HepG2 (cell line): Measurements from ENCODE around the gene PHYH. TPM values are rescaled to one million over a fixed set of nuclear protein-coding genes. Genes with fewer than 3 reads are reported as not detected.

Experiments
- CAMTA2 ChIP-seq: sonication (generic); formaldehyde crosslinking; IDR thresholded peaks from 2 replicates; pipeline ENCODE4 v1.4.0; 2020; ENCODE audit warnings: mild to moderate bottlenecking, missing genetic modification reagents, borderline replicate concordance
- CC2D1A ChIP-seq: sonication (generic); formaldehyde crosslinking; IDR thresholded peaks from 2 replicates; pipeline ENCODE4 v1.8.1; 2023; ENCODE audit warnings: mild to moderate bottlenecking, missing genetic modification reagents
- HDAC6 ChIP-seq: fragments of 200-600 bp; sonication (generic); IDR thresholded peaks from 2 replicates; pipeline ENCODE4 v1.7.0; 2017; ENCODE audit warnings: mild to moderate bottlenecking, antibody characterized with exemption, low read length, low read depth
- HIVEP1 ChIP-seq: sonication (generic); formaldehyde crosslinking; IDR thresholded peaks from 2 replicates; pipeline ENCODE4 v1.4.0; 2020; ENCODE audit warnings: mild to moderate bottlenecking, missing genetic modification reagents
- KAT7 ChIP-seq: IDR thresholded peaks from 2 replicates; pipeline ENCODE4 v1.6.1; 2018; ENCODE audit warnings: borderline replicate concordance, missing compliant biosample characterization
- KDM5B ChIP-seq: sonication (generic); formaldehyde crosslinking; IDR thresholded peaks from 2 replicates; pipeline ENCODE4 v1.4.0; 2020; ENCODE audit warnings: missing genetic modification reagents, mild to moderate bottlenecking, borderline replicate concordance
- MIXL1 ChIP-seq: IDR thresholded peaks from 2 replicates; pipeline ENCODE4 v1.6.1; 2016
- MXI1 ChIP-seq: IDR thresholded peaks from 3 replicates; pipeline ENCODE4 v1.6.1; 2012; ENCODE audit warnings: low read depth, low read length, inconsistent platforms, borderline replicate concordance
- NCOA5 ChIP-seq: sonication (generic); formaldehyde crosslinking; IDR thresholded peaks from 2 replicates; pipeline ENCODE4 v1.4.0; 2020; ENCODE audit warnings: missing genetic modification reagents
- NFE2L1 ChIP-seq: sonication (generic); formaldehyde crosslinking; IDR thresholded peaks from 2 replicates; pipeline ENCODE4 v1.4.0; 2020; ENCODE audit warnings: missing genetic modification reagents, mild to moderate bottlenecking, borderline replicate concordance
- NR3C1 ChIP-seq: sonication (generic); formaldehyde crosslinking; IDR thresholded peaks from 2 replicates; pipeline ENCODE4 v1.4.0; 2020; ENCODE audit warnings: missing genetic modification reagents
- PITX1 ChIP-seq: sonication (generic); formaldehyde crosslinking; IDR thresholded peaks from 2 replicates; pipeline ENCODE4 v1.5.1; 2020; ENCODE audit warnings: mild to moderate bottlenecking, missing genetic modification reagents
- RFXANK ChIP-seq: IDR thresholded peaks from 2 replicates; pipeline ENCODE4 v1.6.1; 2016
- SATB2 ChIP-seq: sonication (generic); formaldehyde crosslinking; IDR thresholded peaks from 2 replicates; pipeline ENCODE4 v1.5.0; 2020; ENCODE audit warnings: missing genetic modification reagents
- TMF1 ChIP-seq: sonication (generic); formaldehyde crosslinking; IDR thresholded peaks from 2 replicates; pipeline ENCODE4 v1.8.1; 2022; ENCODE audit warnings: low read depth, missing genetic modification reagents
- U2AF2 ChIP-seq: fragments of 200-400 bp; formaldehyde crosslinking; IDR thresholded peaks from 2 replicates; pipeline ENCODE4 v1.6.1; 2017; ENCODE audit warnings: low read depth, mild to moderate bottlenecking, low read length
- ZFX ChIP-seq: sonication (generic); formaldehyde crosslinking; IDR thresholded peaks from 2 replicates; pipeline ENCODE4 v1.4.0; 2020; ENCODE audit warnings: mild to moderate bottlenecking, low read depth, missing genetic modification reagents, moderate library complexity
- ZNF33B ChIP-seq: sonication (generic); formaldehyde crosslinking; IDR thresholded peaks from 2 replicates; pipeline ENCODE4 v1.5.1; 2020; ENCODE audit warnings: mild to moderate bottlenecking, missing genetic modification reagents
- ZSCAN9 ChIP-seq: IDR thresholded peaks from 2 replicates; pipeline ENCODE4 v1.6.1; 2016; ENCODE audit warnings: borderline replicate concordance
- ZZZ3 ChIP-seq: sonication (generic); formaldehyde crosslinking; IDR thresholded peaks from 2 replicates; pipeline ENCODE4 v1.4.0; 2020; ENCODE audit warnings: missing genetic modification reagents, mild to moderate bottlenecking, borderline replicate concordance
- polyA plus RNA-seq, 8 experiments: library from polyadenylated mRNA; depleted of rRNA in 3 of 8; stranded (reverse) in 7 of 8; unstranded in 1 of 8; fragments of >200 nt; fragmentation: Illumina TruSeq in 4 of 8; extraction: Trizol in 4 of 8; gene quantifications; 2 replicates each; pipeline versions ENCODE4 v1.2.1 to v1.2.3, GENCODE V29; 2011 to 2016; ENCODE audit warnings: low read depth in 4 of 8, missing spikeins in 1 of 8, mixed read lengths in 1 of 8; ENCODE audit not compliant: insufficient read depth in 1 of 8
- total RNA-seq, 5 experiments: library from RNA; depleted of rRNA; stranded (reverse); fragments of >200 nt; fragmentation: Illumina TruSeq; extraction: Trizol; gene quantifications; 2 replicates each; pipeline ENCODE4 v1.2.3, GENCODE V29; 2016; ENCODE audit warnings: low read depth in 1 of 5
- TF ChIP-seq, protein P1 (sequence below): sonication (generic); formaldehyde crosslinking; IDR thresholded peaks from 2 replicates; pipeline ENCODE4 v1.4.0; 2020; ENCODE audit warnings: missing genetic modification reagents, borderline replicate concordance
- TF ChIP-seq, protein P2 (sequence below): sonication (generic); formaldehyde crosslinking; IDR thresholded peaks from 2 replicates; pipeline ENCODE4 v1.8.0; 2022; ENCODE audit warnings: missing genetic modification reagents, low read depth, mild to moderate bottlenecking, borderline replicate concordance
- TF ChIP-seq, protein P3 (sequence below): IDR thresholded peaks from 2 replicates; pipeline ENCODE4 v1.6.1; 2016
- TF ChIP-seq, protein P4 (sequence below): IDR thresholded peaks from 2 replicates; pipeline ENCODE4 v1.6.1; 2016; ENCODE audit warnings: low read depth, borderline replicate concordance
- TF ChIP-seq, protein P5 (sequence below): sonication (generic); formaldehyde crosslinking; IDR thresholded peaks from 2 replicates; pipeline ENCODE4 v1.5.0; 2020; ENCODE audit warnings: missing genetic modification reagents
- TF ChIP-seq, protein P6 (sequence below): IDR thresholded peaks from 2 replicates; pipeline ENCODE4 v1.6.1; 2016; ENCODE audit warnings: missing compliant biosample characterization, missing genetic modification reagents, borderline replicate concordance
- TF ChIP-seq, protein P7 (sequence below): sonication (generic); formaldehyde crosslinking; IDR thresholded peaks from 2 replicates; pipeline ENCODE4 v1.5.0; 2020; ENCODE audit warnings: missing genetic modification reagents

The PHYH gene
- total and polyA plus RNA-seq, 2 of the 13 experiments (the other 11 are each of a cell fraction or from before 2014, with no cell fraction given): 27.2 to 34.5 TPM

DNA sequence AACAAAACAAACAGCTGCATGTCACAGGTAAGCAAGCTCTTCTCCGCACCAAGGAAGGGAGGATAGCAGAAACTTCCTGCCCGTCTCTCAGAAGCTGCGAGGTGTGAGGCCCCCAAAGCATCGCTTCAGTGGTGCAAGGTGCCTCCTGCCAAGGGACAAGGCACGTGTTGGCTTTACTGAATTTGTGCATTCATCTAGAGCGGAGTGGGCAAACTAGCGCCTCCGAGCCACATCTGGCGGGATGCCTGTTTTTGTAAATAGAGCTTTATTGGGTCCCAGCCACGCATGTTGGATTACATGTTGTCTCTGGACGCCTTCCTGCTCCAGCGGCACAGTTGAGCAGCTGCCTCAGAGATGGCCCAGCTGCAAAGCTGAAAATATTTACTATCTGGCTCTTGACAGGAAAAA is 27.7 kb downstream of the PHYH start (continued):
- TF ChIP-seq, protein P1, sequence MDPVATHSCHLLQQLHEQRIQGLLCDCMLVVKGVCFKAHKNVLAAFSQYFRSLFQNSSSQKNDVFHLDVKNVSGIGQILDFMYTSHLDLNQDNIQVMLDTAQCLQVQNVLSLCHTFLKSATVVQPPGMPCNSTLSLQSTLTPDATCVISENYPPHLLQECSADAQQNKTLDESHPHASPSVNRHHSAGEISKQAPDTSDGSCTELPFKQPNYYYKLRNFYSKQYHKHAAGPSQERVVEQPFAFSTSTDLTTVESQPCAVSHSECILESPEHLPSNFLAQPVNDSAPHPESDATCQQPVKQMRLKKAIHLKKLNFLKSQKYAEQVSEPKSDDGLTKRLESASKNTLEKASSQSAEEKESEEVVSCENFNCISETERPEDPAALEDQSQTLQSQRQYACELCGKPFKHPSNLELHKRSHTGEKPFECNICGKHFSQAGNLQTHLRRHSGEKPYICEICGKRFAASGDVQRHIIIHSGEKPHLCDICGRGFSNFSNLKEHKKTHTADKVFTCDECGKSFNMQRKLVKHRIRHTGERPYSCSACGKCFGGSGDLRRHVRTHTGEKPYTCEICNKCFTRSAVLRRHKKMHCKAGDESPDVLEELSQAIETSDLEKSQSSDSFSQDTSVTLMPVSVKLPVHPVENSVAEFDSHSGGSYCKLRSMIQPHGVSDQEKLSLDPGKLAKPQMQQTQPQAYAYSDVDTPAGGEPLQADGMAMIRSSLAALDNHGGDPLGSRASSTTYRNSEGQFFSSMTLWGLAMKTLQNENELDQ (CRISPR knock-in tag): no peak
- TF ChIP-seq, protein P2, sequence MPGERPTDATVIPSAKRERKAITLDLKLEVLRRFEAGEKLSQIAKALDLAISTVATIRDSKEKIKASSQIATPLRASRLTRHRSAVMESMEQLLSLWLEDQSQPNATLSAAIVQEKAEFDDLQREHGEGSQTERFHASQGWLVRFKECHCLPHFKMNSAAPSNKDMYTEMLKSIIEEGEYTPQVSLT (CRISPR knock-in tag): no peak
- TF ChIP-seq KAT7 (CRISPR knock-in tag): no peak
- no peak for TF ChIP-seq NFE2L1 (CRISPR knock-in tag)
- TF ChIP-seq TMF1 (CRISPR knock-in tag): no peak
- TF ChIP-seq ZSCAN9 (CRISPR knock-in tag): no peak
- no peak for TF ChIP-seq U2AF2
- TF ChIP-seq SATB2 (CRISPR knock-in tag): no peak
- TF ChIP-seq, protein P3, sequence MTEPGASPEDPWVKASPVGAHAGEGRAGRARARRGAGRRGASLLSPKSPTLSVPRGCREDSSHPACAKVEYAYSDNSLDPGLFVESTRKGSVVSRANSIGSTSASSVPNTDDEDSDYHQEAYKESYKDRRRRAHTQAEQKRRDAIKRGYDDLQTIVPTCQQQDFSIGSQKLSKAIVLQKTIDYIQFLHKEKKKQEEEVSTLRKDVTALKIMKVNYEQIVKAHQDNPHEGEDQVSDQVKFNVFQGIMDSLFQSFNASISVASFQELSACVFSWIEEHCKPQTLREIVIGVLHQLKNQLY (CRISPR knock-in tag): no peak
- TF ChIP-seq ZZZ3 (CRISPR knock-in tag): no peak
- TF ChIP-seq, protein P4, sequence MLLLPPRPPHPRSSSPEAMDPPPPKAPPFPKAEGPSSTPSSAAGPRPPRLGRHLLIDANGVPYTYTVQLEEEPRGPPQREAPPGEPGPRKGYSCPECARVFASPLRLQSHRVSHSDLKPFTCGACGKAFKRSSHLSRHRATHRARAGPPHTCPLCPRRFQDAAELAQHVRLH (CRISPR knock-in tag): no peak
- TF ChIP-seq MIXL1 (CRISPR knock-in tag): no peak
- no peak for TF ChIP-seq NR3C1 (CRISPR knock-in tag)
- TF ChIP-seq, protein P5, sequence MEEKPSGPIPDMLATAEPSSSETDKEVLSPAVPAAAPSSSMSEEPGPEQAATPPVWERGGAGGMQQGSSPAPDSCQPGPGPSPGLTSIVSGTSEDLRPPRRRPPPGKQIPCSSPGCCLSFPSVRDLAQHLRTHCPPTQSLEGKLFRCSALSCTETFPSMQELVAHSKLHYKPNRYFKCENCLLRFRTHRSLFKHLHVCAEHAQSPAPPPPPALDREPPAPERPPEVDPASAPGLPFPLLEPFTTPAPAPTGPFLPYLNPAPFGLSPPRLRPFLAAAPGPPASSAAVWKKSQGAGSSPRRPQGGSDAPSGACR: no peak
- TF ChIP-seq ZNF33B (CRISPR knock-in tag): no peak
- TF ChIP-seq HDAC6: no peak
- TF ChIP-seq KDM5B (CRISPR knock-in tag): 0 out of 2 replicates have a peak, but pooled peaks have one; percentile 26
- TF ChIP-seq CC2D1A: no peak
- TF ChIP-seq HIVEP1 (CRISPR knock-in tag): no peak
- no peak for TF ChIP-seq RFXANK (CRISPR knock-in tag)
- TF ChIP-seq, protein P6, sequence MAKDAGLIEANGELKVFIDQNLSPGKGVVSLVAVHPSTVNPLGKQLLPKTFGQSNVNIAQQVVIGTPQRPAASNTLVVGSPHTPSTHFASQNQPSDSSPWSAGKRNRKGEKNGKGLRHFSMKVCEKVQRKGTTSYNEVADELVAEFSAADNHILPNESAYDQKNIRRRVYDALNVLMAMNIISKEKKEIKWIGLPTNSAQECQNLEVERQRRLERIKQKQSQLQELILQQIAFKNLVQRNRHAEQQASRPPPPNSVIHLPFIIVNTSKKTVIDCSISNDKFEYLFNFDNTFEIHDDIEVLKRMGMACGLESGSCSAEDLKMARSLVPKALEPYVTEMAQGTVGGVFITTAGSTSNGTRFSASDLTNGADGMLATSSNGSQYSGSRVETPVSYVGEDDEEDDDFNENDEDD (CRISPR knock-in tag): peak; percentile 63; the same call in 1 of the 2 replicates
- TF ChIP-seq ZFX (CRISPR knock-in tag): no peak; the same call in 1 of the 2 replicates
- TF ChIP-seq, protein P7, sequence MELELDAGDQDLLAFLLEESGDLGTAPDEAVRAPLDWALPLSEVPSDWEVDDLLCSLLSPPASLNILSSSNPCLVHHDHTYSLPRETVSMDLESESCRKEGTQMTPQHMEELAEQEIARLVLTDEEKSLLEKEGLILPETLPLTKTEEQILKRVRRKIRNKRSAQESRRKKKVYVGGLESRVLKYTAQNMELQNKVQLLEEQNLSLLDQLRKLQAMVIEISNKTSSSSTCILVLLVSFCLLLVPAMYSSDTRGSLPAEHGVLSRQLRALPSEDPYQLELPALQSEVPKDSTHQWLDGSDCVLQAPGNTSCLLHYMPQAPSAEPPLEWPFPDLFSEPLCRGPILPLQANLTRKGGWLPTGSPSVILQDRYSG (CRISPR knock-in tag): no peak
- no peak for TF ChIP-seq PITX1 (CRISPR knock-in tag)
- no peak; the same call in 2 of the 3 replicates for TF ChIP-seq MXI1
- no peak for TF ChIP-seq CAMTA2
- TF ChIP-seq NCOA5: no peak
